ENCODE results near the gene KRT12. TPM values are rescaled to one million over a fixed set of nuclear protein-coding genes. Genes with fewer than 3 reads are reported as not detected.

KRT12 gene
- polyA plus RNA-seq, 1 donor (not counting 4 experiments of a cell fraction or from before 2014, with no cell fraction given): not detected

DNA sequence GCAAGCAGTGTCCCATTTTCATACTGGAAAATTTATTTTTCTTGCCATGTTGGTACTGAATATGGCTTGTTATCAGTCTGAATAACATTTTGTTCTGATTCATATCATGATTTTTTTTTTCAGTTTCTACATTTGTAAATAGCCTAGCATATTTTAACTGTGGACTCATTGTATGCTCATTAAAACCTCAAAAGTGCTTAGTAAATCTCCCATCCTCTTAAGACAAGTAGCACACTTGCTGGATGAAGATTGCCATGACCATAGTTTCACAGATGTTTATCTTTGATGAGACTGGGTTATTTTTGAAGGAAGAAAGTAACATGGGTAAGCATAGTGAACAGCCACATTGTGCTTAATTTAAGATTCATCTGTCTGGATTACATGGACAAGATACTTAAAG lies 45.5 kb downstream of the KRT12 start:
- Histone ChIP-seq H4K20me1 (ENCODE audit: control insufficient read depth, extremely low read depth, insufficient read depth, low read length) (no peaks in the 10 kb centered on the region), H3K9ac (ENCODE audit: control insufficient read depth, extremely low read depth, insufficient read depth, low read length) (no peak overlapping the region), H3K4me2 (ENCODE audit: control insufficient read depth, extremely low read depth, insufficient read depth, low read depth, low read length) (no peak overlapping the region), H2AFZ (ENCODE audit: control insufficient read depth, low read length) (no peak overlapping the region), H3K27ac (ENCODE audit: control insufficient read depth, insufficient read depth, low read length) (no peak overlapping the region), H3K9me1 (ENCODE audit: control insufficient read depth, extremely low read depth, insufficient read depth, low read length) (no peaks in the 10 kb centered on the region), H3K36me3 (ENCODE audit: control insufficient read depth in 2 of 2, extremely low read depth in 1 of 2, insufficient read depth in 2 of 2, low read length in 2 of 2) (peaks cover 4 to 8% of the 10 kb centered on the region in 2 experiments), H3K4me1 (ENCODE audit: control insufficient read depth, extremely low read depth, insufficient read depth, low read length) (peaks cover 17% of the 10 kb centered on the region), H3K27me3 (ENCODE audit: control insufficient read depth, extremely low read depth, insufficient read depth, low read length) (no peaks in the 10 kb centered on the region), H3K4me3 (ENCODE audit: control insufficient read depth in 2 of 3, extremely low read depth in 1 of 3, insufficient read depth in 2 of 3, low read depth in 1 of 3, low read length in 3 of 3) (no peak overlapping the region), H3K79me2 (ENCODE audit: control insufficient read depth, insufficient read depth, low read length) (peaks cover 14% of the 10 kb centered on the region), H3K9me3 (ENCODE audit: control insufficient read depth, low read depth, low read length) (no peaks in the 10 kb centered on the region)
- TF ChIP-seq EZH2 (IDR thresholded peaks at IDR 0.05; ENCODE audit: low read length): no peak
- TF ChIP-seq, protein P1, sequence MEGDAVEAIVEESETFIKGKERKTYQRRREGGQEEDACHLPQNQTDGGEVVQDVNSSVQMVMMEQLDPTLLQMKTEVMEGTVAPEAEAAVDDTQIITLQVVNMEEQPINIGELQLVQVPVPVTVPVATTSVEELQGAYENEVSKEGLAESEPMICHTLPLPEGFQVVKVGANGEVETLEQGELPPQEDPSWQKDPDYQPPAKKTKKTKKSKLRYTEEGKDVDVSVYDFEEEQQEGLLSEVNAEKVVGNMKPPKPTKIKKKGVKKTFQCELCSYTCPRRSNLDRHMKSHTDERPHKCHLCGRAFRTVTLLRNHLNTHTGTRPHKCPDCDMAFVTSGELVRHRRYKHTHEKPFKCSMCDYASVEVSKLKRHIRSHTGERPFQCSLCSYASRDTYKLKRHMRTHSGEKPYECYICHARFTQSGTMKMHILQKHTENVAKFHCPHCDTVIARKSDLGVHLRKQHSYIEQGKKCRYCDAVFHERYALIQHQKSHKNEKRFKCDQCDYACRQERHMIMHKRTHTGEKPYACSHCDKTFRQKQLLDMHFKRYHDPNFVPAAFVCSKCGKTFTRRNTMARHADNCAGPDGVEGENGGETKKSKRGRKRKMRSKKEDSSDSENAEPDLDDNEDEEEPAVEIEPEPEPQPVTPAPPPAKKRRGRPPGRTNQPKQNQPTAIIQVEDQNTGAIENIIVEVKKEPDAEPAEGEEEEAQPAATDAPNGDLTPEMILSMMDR (optimal IDR thresholded peaks at IDR 0.05 in 1 of 3, IDR thresholded peaks at IDR 0.05 in 1 of 3, conservative IDR thresholded peaks at IDR 0.05 in 1 of 3; ENCODE audit: extremely low read depth in 1 of 3, insufficient read depth in 2 of 3, low read length in 3 of 3): no peak
- dilution Hi-C loops (cut with MboI; ENCODE audit: extremely low pct_ligation_motif_present, low sequenced_read_pairs): no loop called here
- FAIRE-seq: no peak
- DNase-seq (ENCODE audit: low read depth, low spot score): no peak

DNA sequence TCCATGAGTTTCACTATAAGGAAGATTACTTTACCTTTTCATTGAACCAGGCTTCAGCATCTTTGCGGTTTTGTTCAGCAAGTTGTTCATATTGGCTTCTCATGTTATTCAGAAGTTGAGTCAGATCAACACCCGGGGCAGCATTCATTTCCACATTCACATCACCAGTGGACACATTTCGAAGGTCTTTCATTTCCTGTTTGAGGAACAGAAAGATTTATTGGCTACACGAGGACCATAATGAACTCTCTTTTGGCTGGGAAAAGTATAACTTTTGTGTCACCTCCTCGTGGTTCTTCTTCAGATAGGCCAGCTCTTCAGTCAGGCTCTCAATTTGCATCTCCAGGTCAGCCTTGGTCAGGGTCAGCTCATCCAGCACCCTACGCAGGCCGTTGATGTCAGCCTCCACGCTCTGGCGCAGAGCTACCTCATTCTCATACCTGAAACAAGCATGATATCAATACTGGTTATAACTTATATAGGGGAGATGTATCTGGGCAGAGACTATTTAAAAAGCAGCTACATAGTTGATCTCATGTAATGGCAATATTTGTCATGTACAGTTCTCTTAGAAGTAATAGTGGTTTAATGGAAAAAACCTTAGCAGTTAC lies 46.7 kb downstream of the KRT12 start:
- H3K79me2 ChIP-seq (ENCODE audit: control insufficient read depth, insufficient read depth, low read length): peaks cover 12% of the 10 kb centered on the region
- H2AFZ ChIP-seq (ENCODE audit: control insufficient read depth, low read length): no peak overlapping the region
- no peak overlapping the region for H3K9ac ChIP-seq (ENCODE audit: control insufficient read depth, extremely low read depth, insufficient read depth, low read length)
- H3K36me3 ChIP-seq (ENCODE audit: control insufficient read depth in 2 of 2, extremely low read depth in 1 of 2, insufficient read depth in 2 of 2, low read length in 2 of 2): peaks cover 4 to 8% of the 10 kb centered on the region in 2 experiments
- H3K4me3 ChIP-seq (ENCODE audit: control insufficient read depth in 2 of 3, extremely low read depth in 1 of 3, insufficient read depth in 2 of 3, low read depth in 1 of 3, low read length in 3 of 3): peak overlapping the region in 1 of 3 experiments; percentile 88
- H4K20me1 ChIP-seq (ENCODE audit: control insufficient read depth, extremely low read depth, insufficient read depth, low read length): no peaks in the 10 kb centered on the region
- dilution Hi-C loops (cut with MboI; ENCODE audit: extremely low pct_ligation_motif_present, low sequenced_read_pairs): no loop called here
- no peaks in the 10 kb centered on the region for H3K27me3 ChIP-seq (ENCODE audit: control insufficient read depth, extremely low read depth, insufficient read depth, low read length)
- H3K27ac ChIP-seq (ENCODE audit: control insufficient read depth, insufficient read depth, low read length): no peak overlapping the region
- peaks cover 17% of the 10 kb centered on the region for H3K4me1 ChIP-seq (ENCODE audit: control insufficient read depth, extremely low read depth, insufficient read depth, low read length)
- TF ChIP-seq, protein P1 (optimal IDR thresholded peaks at IDR 0.05 in 1 of 3, IDR thresholded peaks at IDR 0.05 in 1 of 3, conservative IDR thresholded peaks at IDR 0.05 in 1 of 3; ENCODE audit: extremely low read depth in 1 of 3, insufficient read depth in 2 of 3, low read length in 3 of 3): no peak
- no peak for TF ChIP-seq EZH2 (IDR thresholded peaks at IDR 0.05; ENCODE audit: low read length)
- FAIRE-seq: no peak
- no peak for DNase-seq (ENCODE audit: low read depth, low spot score)
- H3K9me1 ChIP-seq (ENCODE audit: control insufficient read depth, extremely low read depth, insufficient read depth, low read length): no peaks in the 10 kb centered on the region
- no peaks in the 10 kb centered on the region for H3K9me3 ChIP-seq (ENCODE audit: control insufficient read depth, low read depth, low read length)
- H3K4me2 ChIP-seq (ENCODE audit: control insufficient read depth, extremely low read depth, insufficient read depth, low read depth, low read length): peak overlapping the region; percentile 75
